Heart left ventricle (tissue), 13 donors: ENCODE results near the gene CYP4X1.

Experiments used
- POLR2A ChIP-seq, 2 donors: fragments of 450-650 bp; IDR thresholded peaks; one replicate each; pipeline ENCODE4 v1.6.1; 2017; ENCODE audit warnings: antibody characterized with exemption in 2 of 2, mild to moderate bottlenecking in 2 of 2, moderate library complexity in 2 of 2
- TF ChIP-seq, protein P1 (sequence below), 12 donors: fragments of 200-600 bp; sonication (generic) in 4 of 12; IDR thresholded peaks; one replicate each; pipeline versions ENCODE4 v1.5.0 to v1.8.0; 2018 to 2022; ENCODE audit warnings: antibody characterized with exemption in 12 of 12, mild to moderate bottlenecking in 5 of 12
- donor health status: ischemic (EF 13 %, LVEDD 7.1; RV severe dilation, severe dysfunction).
- donor health status: DM: no; HTN: yes; CAD: no.
- donor health status: DM: no; HTN: no; CAD: no.
- donor health status: ischemic (EF 25% LVEDD 6.9; RV normal size, moderate dysfunction).
- donor health status: ischemic (EF 25% LVEDD 5.7; RV mildly dilated, moderate dysfunction).
- donor health status: ischemic (EF 35%, LVEDD 5.7; RV mildly dilated, moderate dysfunction).
- donor health status: nonischemic (EF 11% LVEDD 7.7; RV severe dilation, severe dysfunction).
- donor health status: DM: yes; HTN: yes; CAD: no.
- donor health status: PGD.
- donor health status: ischemic (EF 29% LVEDD 5.4; RV normal size, mild dysfunction).
- donor health status: nonischemic (EF 23%, LVEDD 6.1; RV moderate dilation, normal function).

GRCh38 chr1:47059376-47059775 lies 35.9 kb downstream of the CYP4X1 start:
- TF ChIP-seq, protein P1, sequence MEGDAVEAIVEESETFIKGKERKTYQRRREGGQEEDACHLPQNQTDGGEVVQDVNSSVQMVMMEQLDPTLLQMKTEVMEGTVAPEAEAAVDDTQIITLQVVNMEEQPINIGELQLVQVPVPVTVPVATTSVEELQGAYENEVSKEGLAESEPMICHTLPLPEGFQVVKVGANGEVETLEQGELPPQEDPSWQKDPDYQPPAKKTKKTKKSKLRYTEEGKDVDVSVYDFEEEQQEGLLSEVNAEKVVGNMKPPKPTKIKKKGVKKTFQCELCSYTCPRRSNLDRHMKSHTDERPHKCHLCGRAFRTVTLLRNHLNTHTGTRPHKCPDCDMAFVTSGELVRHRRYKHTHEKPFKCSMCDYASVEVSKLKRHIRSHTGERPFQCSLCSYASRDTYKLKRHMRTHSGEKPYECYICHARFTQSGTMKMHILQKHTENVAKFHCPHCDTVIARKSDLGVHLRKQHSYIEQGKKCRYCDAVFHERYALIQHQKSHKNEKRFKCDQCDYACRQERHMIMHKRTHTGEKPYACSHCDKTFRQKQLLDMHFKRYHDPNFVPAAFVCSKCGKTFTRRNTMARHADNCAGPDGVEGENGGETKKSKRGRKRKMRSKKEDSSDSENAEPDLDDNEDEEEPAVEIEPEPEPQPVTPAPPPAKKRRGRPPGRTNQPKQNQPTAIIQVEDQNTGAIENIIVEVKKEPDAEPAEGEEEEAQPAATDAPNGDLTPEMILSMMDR (IDR thresholded peaks at IDR 0.05) = no peak
- no peak for TF ChIP-seq POLR2A (IDR thresholded peaks at IDR 0.05)
